HG03575 (cell line): ENCODE results near the gene DCAF6.
"Not testable (repeated sequence)": the region's sequence is repeated elsewhere in the genome, so short reads cannot be mapped to it uniquely, and the experiment has no call there.

Experiments
- ATAC-seq: cut with Tn5 transposase; IDR thresholded peaks from one replicate; pipeline ENCODE4 v1.9.1; 2021; ENCODE audit not compliant: unreplicated experiment, insufficient number of reproducible peaks, low FRiP score; ENCODE audit errors: extremely low read depth

The DCAF6 gene

GRCh38 chr1:167997037-167997575 lies 60.6 kb downstream of the DCAF6 start:
- no peak for ATAC-seq

- no peak for ATAC-seq
Observed at GRCh38 chr1:167999877-168000276, 63.4 kb downstream of the DCAF6 start.

GRCh38 chr1:168000656-168001055 lies 64.2 kb downstream of the DCAF6 start:
- no peak for ATAC-seq

GRCh38 chr1:168001213-168001612 lies 64.7 kb downstream of the DCAF6 start:
- no peak for ATAC-seq

- ATAC-seq, result no peak
Observed at GRCh38 chr1:168004531-168004930, 68.0 kb downstream of the DCAF6 start.

GRCh38 chr1:168005529-168005928 lies 69.0 kb downstream of the DCAF6 start:
- ATAC-seq, result no peak

- no peak for ATAC-seq
Observed at GRCh38 chr1:168007691-168008090, 71.2 kb downstream of the DCAF6 start.

- no peak for ATAC-seq
Observed at GRCh38 chr1:168008595-168008994, 72.1 kb downstream of the DCAF6 start.

GRCh38 chr1:168009322-168009721 lies 72.8 kb downstream of the DCAF6 start:
- ATAC-seq, result no peak

GRCh38 chr1:168019407-168019806 lies 82.9 kb downstream of the DCAF6 start:
- ATAC-seq, result no peak

GRCh38 chr1:168031198-168031597 lies 94.7 kb downstream of the DCAF6 start:
- no peak for ATAC-seq

- no peak for ATAC-seq
Observed at GRCh38 chr1:168031627-168032026, 95.1 kb downstream of the DCAF6 start.

GRCh38 chr1:168032029-168032428 lies 95.5 kb downstream of the DCAF6 start:
- no peak for ATAC-seq

- ATAC-seq, result no peak
Observed at GRCh38 chr1:168035345-168035744, 98.9 kb downstream of the DCAF6 start.

GRCh38 chr1:168042362-168042761 lies 105.9 kb downstream of the DCAF6 start:
- no peak for ATAC-seq

GRCh38 chr1:168045311-168045710 lies 108.8 kb downstream of the DCAF6 start:
- no peak for ATAC-seq

GRCh38 chr1:168050307-168050706 lies 113.8 kb downstream of the DCAF6 start:
- no peak for ATAC-seq

GRCh38 chr1:168050880-168051279 lies 114.4 kb downstream of the DCAF6 start:
- no peak for ATAC-seq

- no peak for ATAC-seq
Observed at GRCh38 chr1:168053681-168054080, 117.2 kb downstream of the DCAF6 start.

GRCh38 chr1:168054117-168054516 lies 117.6 kb downstream of the DCAF6 start:
- ATAC-seq, result no peak

GRCh38 chr1:168056152-168056551 lies 119.7 kb downstream of the DCAF6 start:
- ATAC-seq, result not testable (repeated sequence)
